GM23338 (cell line): ENCODE data around the gene AKR1C8. TPM values are rescaled to one million over a fixed set of nuclear protein-coding genes. Genes with fewer than 3 reads are reported as not detected.

Experiments used
- ATAC-seq: fragments of 200-7000 bp; cut with Tn5 transposase; 3 replicates; pipeline ENCODE4 v1.9.1; 2020
- DNase-seq: peaks from one replicate; pipeline ENCODE4 v3.0.0-alpha.2; 2015; ENCODE audit warnings: low spot score
- H2AFZ ChIP-seq: fragments of 200-600 bp; sonication (generic); 2 replicates; pipeline ENCODE4 v1.8.0; 2016; ENCODE audit warnings: antibody characterized with exemption, mild to moderate bottlenecking, moderate library complexity
- H3F3A ChIP-seq: fragments of 200-600 bp; sonication (generic); replicated peaks from 2 replicates; pipeline ENCODE4 v1.8.0; 2017; ENCODE audit warnings: antibody characterized with exemption, mixed run types, low read depth
- H3K27ac ChIP-seq: fragments of 200-600 bp; sonication (generic); 2 replicates; pipeline ENCODE4 v1.6.1; 2016; ENCODE audit warnings: low read depth
- H3K27me3 ChIP-seq: fragments of 200-600 bp; sonication (generic); 2 replicates; pipeline ENCODE4 v1.8.0; 2016; ENCODE audit warnings: mild to moderate bottlenecking, mixed run types, moderate library complexity; ENCODE audit not compliant: insufficient read depth
- H3K36me3 ChIP-seq: fragments of 200-600 bp; sonication (generic); 2 replicates; pipeline ENCODE4 v1.8.0; 2016; ENCODE audit warnings: mild to moderate bottlenecking; ENCODE audit not compliant: insufficient read depth
- H3K4me1 ChIP-seq: fragments of 200-600 bp; sonication (generic); 2 replicates; pipeline ENCODE4 v1.8.0; 2016; ENCODE audit warnings: mild to moderate bottlenecking, moderate library complexity; ENCODE audit not compliant: insufficient read depth
- H3K4me2 ChIP-seq: fragments of 200-600 bp; sonication (generic); 2 replicates; pipeline ENCODE4 v1.7.1; 2017; ENCODE audit warnings: mixed run types
- H3K4me3 ChIP-seq: fragments of 200-600 bp; sonication (generic); 2 replicates; pipeline ENCODE4 v1.6.1; 2016; ENCODE audit warnings: mixed run types
- H3K79me2 ChIP-seq: fragments of 200-600 bp; sonication (generic); replicated peaks from 2 replicates; pipeline ENCODE4 v1.8.0; 2017; ENCODE audit warnings: mild to moderate bottlenecking; ENCODE audit not compliant: insufficient read depth
- H3K9me2 ChIP-seq: fragments of 200-600 bp; sonication (generic); 2 replicates; pipeline ENCODE4 v1.8.0; 2017; ENCODE audit not compliant: insufficient read depth
- H4K20me1 ChIP-seq: fragments of 200-600 bp; sonication (generic); replicated peaks from 2 replicates; pipeline ENCODE4 v1.8.0; 2017; ENCODE audit warnings: mild to moderate bottlenecking; ENCODE audit not compliant: insufficient read depth
- H3K27ac Mint-ChIP-seq: 2 replicates; pipeline ENCODE4 v1.8.0; 2020; ENCODE audit warnings: inconsistent platforms, mild to moderate bottlenecking, moderate library complexity, mixed read lengths
- H3K27me3 Mint-ChIP-seq: 3 replicates; pipeline ENCODE4 v1.8.0; 2022; ENCODE audit warnings: low read depth, mild to moderate bottlenecking, moderate library complexity, mixed read lengths, inconsistent platforms; ENCODE audit not compliant: insufficient read depth, poor library complexity
- H3K36me3 Mint-ChIP-seq: 3 replicates; pipeline ENCODE4 v1.8.0; 2021; ENCODE audit warnings: low read depth, mild to moderate bottlenecking, inconsistent platforms, moderate library complexity, mixed read lengths
- H3K4me1 Mint-ChIP-seq: 3 replicates; pipeline ENCODE4 v1.8.0; 2020; ENCODE audit warnings: mild to moderate bottlenecking, inconsistent platforms, mixed read lengths
- H3K4me3 Mint-ChIP-seq: 3 replicates; pipeline ENCODE4 v1.8.0; 2021; ENCODE audit warnings: moderate library complexity, mild to moderate bottlenecking, inconsistent platforms, mixed read lengths
- H3K9me3 Mint-ChIP-seq: 3 replicates; pipeline ENCODE4 v1.8.0; 2020; ENCODE audit warnings: moderate library complexity, mild to moderate bottlenecking, inconsistent platforms, mixed read lengths
- CREB1 ChIP-seq: fragments of 250-450 bp; sonication (Bioruptor Pico); IDR thresholded peaks from 2 replicates; pipeline ENCODE4 v1.5.0; 2020; ENCODE audit warnings: low read depth, mild to moderate bottlenecking, moderate library complexity
- EZH2 ChIP-seq: fragments of 200-600 bp; sonication (generic); IDR thresholded peaks from one replicate; pipeline ENCODE4 v1.8.0; 2017; ENCODE audit warnings: antibody characterized with exemption, mild to moderate bottlenecking, low read depth; ENCODE audit not compliant: unreplicated experiment
- EZH2phosphoT487 ChIP-seq: fragments of 200-600 bp; sonication (generic); IDR thresholded peaks from one replicate; pipeline ENCODE4 v1.8.1; 2018; ENCODE audit warnings: antibody characterized with exemption; ENCODE audit not compliant: unreplicated experiment
- NANOG ChIP-seq: IDR thresholded peaks from 2 replicates; pipeline ENCODE4 v1.6.1; 2016; ENCODE audit warnings: antibody characterized with exemption, borderline replicate concordance
- ZNF114 ChIP-seq: fragments of 250-450 bp; sonication (Bioruptor Pico); IDR thresholded peaks from 2 replicates; pipeline ENCODE4 v1.5.0; 2020; ENCODE audit warnings: mild to moderate bottlenecking, moderate library complexity
- polyA plus RNA-seq: library from polyadenylated mRNA; unstranded; fragments of >200 nt; fragmentation: Nextera tagmentation; extraction: Ambion mirVana; gene quantifications from 2 replicates; pipeline ENCODE4 v1.2.1, GENCODE V29; 2016
- total RNA-seq: library from RNA; depleted of rRNA; stranded (reverse); fragments of >200 nt; shearing (Covaris generic); gene quantifications from 2 replicates; pipeline ENCODE4 v1.2.3, GENCODE V29; 2014
- TF ChIP-seq, protein P1 (sequence below), 2 experiments: fragments of 200-600 bp in 1 of 2; sonication (generic) in 1 of 2; conservative IDR thresholded peaks; 2 replicates each; pipeline versions ENCODE4 v1.5.1 to v1.6.1; 2016 to 2017; ENCODE audit warnings: antibody characterized with exemption in 2 of 2, low read depth in 2 of 2, mild to moderate bottlenecking in 2 of 2, moderate library complexity in 1 of 2
- TF ChIP-seq, protein P2 (sequence below): IDR thresholded peaks from 2 replicates; pipeline ENCODE4 v1.6.1; 2016; ENCODE audit warnings: antibody characterized with exemption
- TF ChIP-seq, protein P3 (sequence below): IDR thresholded peaks from one replicate; pipeline ENCODE4 v1.6.1; 2018; ENCODE audit warnings: antibody characterized with exemption; ENCODE audit not compliant: unreplicated experiment

The AKR1C8 gene
- total and polyA plus RNA-seq, 2 experiments from 2014 or later, result not detected

DNA sequence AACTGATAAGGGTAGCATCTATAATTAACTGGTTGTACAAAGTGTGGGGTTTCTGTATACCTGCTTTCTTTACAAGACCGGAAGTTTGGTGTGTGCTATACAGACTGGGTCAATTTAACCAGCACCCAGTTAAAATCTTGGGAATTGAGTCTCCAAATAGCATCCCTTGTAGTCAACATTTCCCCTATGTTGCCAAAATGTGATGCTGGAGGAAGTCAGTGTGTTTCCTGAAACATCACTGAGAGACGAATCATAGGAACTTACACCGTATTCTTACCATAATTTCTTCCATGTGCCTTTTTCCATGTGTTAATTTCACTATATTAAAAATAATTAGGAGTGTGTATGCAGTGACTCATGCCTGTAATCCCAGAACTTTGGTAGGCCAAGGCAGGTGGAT is 13.4 kb upstream of the AKR1C8 start (continued):
- TF ChIP-seq, protein P1, sequence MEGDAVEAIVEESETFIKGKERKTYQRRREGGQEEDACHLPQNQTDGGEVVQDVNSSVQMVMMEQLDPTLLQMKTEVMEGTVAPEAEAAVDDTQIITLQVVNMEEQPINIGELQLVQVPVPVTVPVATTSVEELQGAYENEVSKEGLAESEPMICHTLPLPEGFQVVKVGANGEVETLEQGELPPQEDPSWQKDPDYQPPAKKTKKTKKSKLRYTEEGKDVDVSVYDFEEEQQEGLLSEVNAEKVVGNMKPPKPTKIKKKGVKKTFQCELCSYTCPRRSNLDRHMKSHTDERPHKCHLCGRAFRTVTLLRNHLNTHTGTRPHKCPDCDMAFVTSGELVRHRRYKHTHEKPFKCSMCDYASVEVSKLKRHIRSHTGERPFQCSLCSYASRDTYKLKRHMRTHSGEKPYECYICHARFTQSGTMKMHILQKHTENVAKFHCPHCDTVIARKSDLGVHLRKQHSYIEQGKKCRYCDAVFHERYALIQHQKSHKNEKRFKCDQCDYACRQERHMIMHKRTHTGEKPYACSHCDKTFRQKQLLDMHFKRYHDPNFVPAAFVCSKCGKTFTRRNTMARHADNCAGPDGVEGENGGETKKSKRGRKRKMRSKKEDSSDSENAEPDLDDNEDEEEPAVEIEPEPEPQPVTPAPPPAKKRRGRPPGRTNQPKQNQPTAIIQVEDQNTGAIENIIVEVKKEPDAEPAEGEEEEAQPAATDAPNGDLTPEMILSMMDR (conservative IDR thresholded peaks at IDR 0.05; ENCODE audit: low read depth in 2 of 2), result no peak

DNA sequence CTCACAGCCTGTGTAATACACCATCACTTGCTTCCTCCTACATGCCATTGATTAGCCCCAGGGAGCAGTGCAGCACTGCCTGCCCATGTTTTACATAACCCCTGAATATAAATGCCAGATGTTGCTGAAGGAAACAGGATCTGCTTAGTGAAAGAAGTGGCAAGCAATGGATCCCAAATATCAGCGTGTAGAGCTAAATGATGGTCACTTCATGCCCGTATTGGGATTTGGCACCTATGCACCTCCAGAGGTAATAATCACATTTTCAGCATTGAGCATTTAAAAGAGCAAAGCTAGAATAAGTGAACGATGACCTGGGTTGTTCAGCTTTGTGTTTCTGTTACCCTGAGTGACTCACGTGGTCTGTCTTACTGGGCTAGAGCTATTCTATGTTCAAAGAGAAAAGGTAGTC is 11.8 kb upstream of the AKR1C8 start, which contains the start of gene AKR1C4:
Gene AKR1C4, plus strand, starts transcription at position 136 of the 412 bp plus-strand sequence. Its CDS starts 31 bp downstream, at position 167.
- no peak for ATAC-seq
- Mint-ChIP-seq H3K36me3 (no peaks in the 10 kb centered on the region), H3K9me3 (no peaks in the 10 kb centered on the region), H3K27ac (no peak within 1 kb of the TSS), H3K4me1 (no peaks in the 10 kb centered on the region), H3K4me3 (no peak within 1 kb of the TSS), H3K27me3 (peaks cover 2% of the 10 kb centered on the region)
- Histone ChIP-seq H3K4me2 (no peak within 1 kb of the TSS), H2AFZ (no peak within 1 kb of the TSS), H4K20me1 (no peaks in the 10 kb centered on the region), H3K27ac (no peak within 1 kb of the TSS), H3F3A (no peaks in the 10 kb centered on the region), H3K4me3 (no peak within 1 kb of the TSS), H3K9me2 (no peaks in the 10 kb centered on the region), H3K79me2 (no peaks in the 10 kb centered on the region), H3K36me3 (no peaks in the 10 kb centered on the region), H3K27me3 (no peaks in the 10 kb centered on the region), H3K4me1 (no peaks in the 10 kb centered on the region)
- TF ChIP-seq ZNF114 (CRISPR knock-in tag) (no peak), CREB1 (CRISPR knock-in tag) (no peak), NANOG (no peak), EZH2phosphoT487 (no peak), EZH2 (no peak)
- TF ChIP-seq, protein P2, sequence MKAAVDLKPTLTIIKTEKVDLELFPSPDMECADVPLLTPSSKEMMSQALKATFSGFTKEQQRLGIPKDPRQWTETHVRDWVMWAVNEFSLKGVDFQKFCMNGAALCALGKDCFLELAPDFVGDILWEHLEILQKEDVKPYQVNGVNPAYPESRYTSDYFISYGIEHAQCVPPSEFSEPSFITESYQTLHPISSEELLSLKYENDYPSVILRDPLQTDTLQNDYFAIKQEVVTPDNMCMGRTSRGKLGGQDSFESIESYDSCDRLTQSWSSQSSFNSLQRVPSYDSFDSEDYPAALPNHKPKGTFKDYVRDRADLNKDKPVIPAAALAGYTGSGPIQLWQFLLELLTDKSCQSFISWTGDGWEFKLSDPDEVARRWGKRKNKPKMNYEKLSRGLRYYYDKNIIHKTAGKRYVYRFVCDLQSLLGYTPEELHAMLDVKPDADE, result no peak
- TF ChIP-seq, protein P3, sequence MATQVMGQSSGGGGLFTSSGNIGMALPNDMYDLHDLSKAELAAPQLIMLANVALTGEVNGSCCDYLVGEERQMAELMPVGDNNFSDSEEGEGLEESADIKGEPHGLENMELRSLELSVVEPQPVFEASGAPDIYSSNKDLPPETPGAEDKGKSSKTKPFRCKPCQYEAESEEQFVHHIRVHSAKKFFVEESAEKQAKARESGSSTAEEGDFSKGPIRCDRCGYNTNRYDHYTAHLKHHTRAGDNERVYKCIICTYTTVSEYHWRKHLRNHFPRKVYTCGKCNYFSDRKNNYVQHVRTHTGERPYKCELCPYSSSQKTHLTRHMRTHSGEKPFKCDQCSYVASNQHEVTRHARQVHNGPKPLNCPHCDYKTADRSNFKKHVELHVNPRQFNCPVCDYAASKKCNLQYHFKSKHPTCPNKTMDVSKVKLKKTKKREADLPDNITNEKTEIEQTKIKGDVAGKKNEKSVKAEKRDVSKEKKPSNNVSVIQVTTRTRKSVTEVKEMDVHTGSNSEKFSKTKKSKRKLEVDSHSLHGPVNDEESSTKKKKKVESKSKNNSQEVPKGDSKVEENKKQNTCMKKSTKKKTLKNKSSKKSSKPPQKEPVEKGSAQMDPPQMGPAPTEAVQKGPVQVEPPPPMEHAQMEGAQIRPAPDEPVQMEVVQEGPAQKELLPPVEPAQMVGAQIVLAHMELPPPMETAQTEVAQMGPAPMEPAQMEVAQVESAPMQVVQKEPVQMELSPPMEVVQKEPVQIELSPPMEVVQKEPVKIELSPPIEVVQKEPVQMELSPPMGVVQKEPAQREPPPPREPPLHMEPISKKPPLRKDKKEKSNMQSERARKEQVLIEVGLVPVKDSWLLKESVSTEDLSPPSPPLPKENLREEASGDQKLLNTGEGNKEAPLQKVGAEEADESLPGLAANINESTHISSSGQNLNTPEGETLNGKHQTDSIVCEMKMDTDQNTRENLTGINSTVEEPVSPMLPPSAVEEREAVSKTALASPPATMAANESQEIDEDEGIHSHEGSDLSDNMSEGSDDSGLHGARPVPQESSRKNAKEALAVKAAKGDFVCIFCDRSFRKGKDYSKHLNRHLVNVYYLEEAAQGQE, result no peak
- DNase-seq, result no peak
